Caco-2 (cell line): Measurements from ENCODE around the gene SLC9C1. TPM values are rescaled to one million over a fixed set of nuclear protein-coding genes. Genes with fewer than 3 reads are reported as not detected.

Experiments used
- BruUV-seq: library from RNA; stranded (reverse); fragments of 400-500 nt; replicated peaks from 2 replicates; lab custom pipeline; 2021; lab: Mats Ljungman, UMichigan
- CTCF ChIA-PET: fragments of 300-600 bp; sonication (Branson Sonifier 250); formaldehyde crosslinking; loops from one replicate; lab custom pipeline; 2022; ENCODE audit warnings: antibody characterized with exemption; lab: Charles Lee
- POLR2A ChIA-PET: fragments of 300-600 bp; sonication (Branson Sonifier 250); formaldehyde crosslinking; loops from one replicate; lab custom pipeline; 2022; ENCODE audit warnings: antibody characterized with exemption; lab: Charles Lee
- DNase-seq, 2 experiments: peaks; one replicate each; pipeline versions ENCODE4 v3.0.0 to v3.0.0-alpha.2; 2020 to 2022
- H3K27me3 ChIP-seq: replicated peaks from 2 replicates; pipeline ENCODE4 v1.6.0; 2011; ENCODE audit warnings: low read length; ENCODE audit not compliant: control insufficient read depth, insufficient read depth
- H3K36me3 ChIP-seq: 2 replicates; pipeline ENCODE4 v1.5.1; 2011; ENCODE audit warnings: low read length; ENCODE audit not compliant: control insufficient read depth, insufficient read depth
- H3K4me1 ChIP-seq: fragments of 250-450 bp; sonication (Bioruptor Pico); 2 replicates; pipeline ENCODE4 v1.5.1; 2020; ENCODE audit warnings: mild to moderate bottlenecking
- H3K4me3 ChIP-seq: 2 replicates; pipeline ENCODE4 v1.5.1; 2011; ENCODE audit warnings: low read depth, mild to moderate bottlenecking, control low read depth, low read length
- H3K9me3 ChIP-seq: fragments of 250-450 bp; sonication (Bioruptor Pico); 2 replicates; pipeline ENCODE4 v1.5.1; 2020; ENCODE audit warnings: mild to moderate bottlenecking, moderate library complexity
- H3K27ac Mint-ChIP-seq: one replicate; pipeline ENCODE4 v1.8.0; 2022; ENCODE audit warnings: mixed read lengths; ENCODE audit not compliant: unreplicated experiment
- H3K27me3 Mint-ChIP-seq: one replicate; pipeline ENCODE4 v1.8.0; 2022; ENCODE audit warnings: mixed read lengths; ENCODE audit not compliant: insufficient read depth, unreplicated experiment
- H3K36me3 Mint-ChIP-seq: one replicate; pipeline ENCODE4 v1.8.0; 2022; ENCODE audit warnings: mild to moderate bottlenecking, mixed read lengths; ENCODE audit not compliant: insufficient read depth, unreplicated experiment
- H3K4me1 Mint-ChIP-seq: one replicate; pipeline ENCODE4 v1.8.0; 2022; ENCODE audit warnings: low read depth, mixed read lengths; ENCODE audit not compliant: unreplicated experiment
- H3K4me3 Mint-ChIP-seq: one replicate; pipeline ENCODE4 v1.8.0; 2022; ENCODE audit warnings: mild to moderate bottlenecking, moderate library complexity, mixed read lengths; ENCODE audit not compliant: unreplicated experiment
- H3K9me3 Mint-ChIP-seq: one replicate; pipeline ENCODE4 v1.8.0; 2022; ENCODE audit warnings: mixed read lengths; ENCODE audit not compliant: unreplicated experiment
- CTCF ChIP-seq, 2 experiments: fragments of 200-600 bp in 1 of 2; IDR thresholded peaks; 1 replicate in 1 of 2; 2 replicates in 1 of 2; pipeline versions ENCODE4 v1.5.1 to v1.8.0; 2011 to 2022; ENCODE audit warnings: antibody characterized with exemption in 1 of 2, control low read depth in 1 of 2, inconsistent platforms in 1 of 2, low read depth in 1 of 2, low read length in 1 of 2, mild to moderate bottlenecking in 1 of 2, moderate library complexity in 1 of 2; ENCODE audit not compliant: insufficient read depth in 1 of 2, severe bottlenecking in 1 of 2, unreplicated experiment in 1 of 2
- intact Hi-C: fragments of 100-400 bp; cut with micrococcal nuclease; formaldehyde crosslinking; loops from one replicate; pipeline ENCODE4 v1.10.0; 2022; ENCODE audit not compliant: unreplicated experiment
- total RNA-seq: library from RNA; stranded (reverse); gene quantifications from 2 replicates; pipeline ENCODE4 v1.2.3, GENCODE V29; 2022

SLC9C1 gene
- total RNA-seq, 1 experiment from 2014 or later = not detected

- Histone ChIP-seq H3K4me1 (no peaks in the 10 kb centered on the region), H3K4me3 (no peak overlapping the region), H3K36me3 (no peaks in the 10 kb centered on the region), H3K9me3 (no peaks in the 10 kb centered on the region; the same call in 1 of the 2 replicates), H3K27me3 (no peaks in the 10 kb centered on the region; the same call in none of the 2 replicates)
- ChIA-PET POLR2A (no interaction called here), CTCF (no interaction called here)
- no peaks in the 10 kb centered on the region for H3K4me1 Mint-ChIP-seq
- DNase-seq = no peak
- no peaks in the 10 kb centered on the region for H3K9me3 Mint-ChIP-seq
- no peaks in the 10 kb centered on the region for H3K27me3 Mint-ChIP-seq
- intact Hi-C loops = no loop called here
- H3K4me3 Mint-ChIP-seq = no peak overlapping the region
- no peaks in the 10 kb centered on the region for H3K36me3 Mint-ChIP-seq
- BruUV-seq = no TSS peak
- TF ChIP-seq CTCF (IDR thresholded peaks at IDR 0.05; ENCODE audit: insufficient read depth in 1 of 2, low read depth in 1 of 2, low read length in 1 of 2, severe bottlenecking in 1 of 2, unreplicated experiment in 1 of 2) = no peak
- H3K27ac Mint-ChIP-seq = no peak overlapping the region
Observed at GRCh38 chr3:112339134-112339533, 45.1 kb upstream of the SLC9C1 start.

DNA sequence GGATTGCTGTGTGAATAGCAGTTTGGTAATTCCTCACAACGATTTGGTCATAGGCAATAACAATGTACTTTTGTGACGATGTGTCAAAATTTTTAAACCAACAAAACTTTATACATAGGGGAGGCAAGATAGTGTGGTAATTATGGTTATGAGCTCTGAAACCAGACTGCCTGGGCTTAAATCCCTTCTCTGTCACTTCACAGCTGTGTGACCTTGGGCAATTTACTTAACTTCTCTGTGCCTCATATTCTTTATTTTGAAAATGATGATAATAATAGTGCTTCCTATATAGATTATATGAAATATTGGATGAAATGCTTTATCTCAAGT, 44.7 kb upstream of the SLC9C1 start:
- no peaks in the 10 kb centered on the region for H3K4me1 Mint-ChIP-seq

GRCh38 chr3:112338021-112338726, 44.2 kb upstream of the SLC9C1 start:
- H3K36me3 Mint-ChIP-seq = no peaks in the 10 kb centered on the region
- no peak overlapping the region for H3K27ac Mint-ChIP-seq
- ChIA-PET CTCF (no interaction called here), POLR2A (no interaction called here)
- no peaks in the 10 kb centered on the region for H3K36me3 ChIP-seq
- H3K4me3 ChIP-seq = no peak overlapping the region
- no peaks in the 10 kb centered on the region for H3K4me1 ChIP-seq
- H3K27me3 Mint-ChIP-seq = no peaks in the 10 kb centered on the region
- no peak for DNase-seq
- no peaks in the 10 kb centered on the region for H3K9me3 Mint-ChIP-seq
- intact Hi-C loops = no loop called here
- no peak overlapping the region for H3K4me3 Mint-ChIP-seq
- H3K4me1 Mint-ChIP-seq = no peaks in the 10 kb centered on the region
- H3K9me3 ChIP-seq = no peaks in the 10 kb centered on the region
- no peak for TF ChIP-seq CTCF (IDR thresholded peaks at IDR 0.05; ENCODE audit: insufficient read depth in 1 of 2, low read depth in 1 of 2, low read length in 1 of 2, severe bottlenecking in 1 of 2, unreplicated experiment in 1 of 2)
- no TSS peak for BruUV-seq
- no peaks in the 10 kb centered on the region; the same call in none of the 2 replicates for H3K27me3 ChIP-seq

More for the DNA sequence above, 44.7 kb upstream of the SLC9C1 start:
- intact Hi-C loops = no loop called here
- no peaks in the 10 kb centered on the region for H3K9me3 Mint-ChIP-seq
- ChIA-PET CTCF (no interaction called here), POLR2A (no interaction called here)
- H3K36me3 Mint-ChIP-seq = no peaks in the 10 kb centered on the region
- H3K27me3 Mint-ChIP-seq = no peaks in the 10 kb centered on the region
- no peak overlapping the region for H3K4me3 ChIP-seq
- TF ChIP-seq CTCF (IDR thresholded peaks at IDR 0.05; ENCODE audit: insufficient read depth in 1 of 2, low read depth in 1 of 2, low read length in 1 of 2, severe bottlenecking in 1 of 2, unreplicated experiment in 1 of 2) = no peak
- no peaks in the 10 kb centered on the region for H3K4me1 ChIP-seq
- no peak for DNase-seq
- BruUV-seq = no TSS peak
- H3K9me3 ChIP-seq = no peaks in the 10 kb centered on the region
- H3K27me3 ChIP-seq = no peaks in the 10 kb centered on the region; the same call in none of the 2 replicates
- H3K4me3 Mint-ChIP-seq = no peak overlapping the region
- H3K36me3 ChIP-seq = no peaks in the 10 kb centered on the region
- no peak overlapping the region for H3K27ac Mint-ChIP-seq
